SU-DHL-6 (cell line): ENCODE results near the gene NFIB.

ENCODE experiments used
- H2AFZ ChIP-seq: fragments of 200-600 bp; sonication (generic); 2 replicates; pipeline ENCODE4 v1.6.1; 2014; ENCODE audit warnings: low read depth, mild to moderate bottlenecking, moderate library complexity, mixed read lengths, antibody characterized with exemption, low read length; ENCODE audit not compliant: severe bottlenecking
- H3F3A ChIP-seq: fragments of 200-600 bp; shearing (Covaris generic); 2 replicates; pipeline ENCODE4 v1.6.0; 2016; ENCODE audit warnings: antibody characterized with exemption, mild to moderate bottlenecking; ENCODE audit not compliant: insufficient read depth
- H3K27ac ChIP-seq: fragments of 200-600 bp; sonication (generic); 2 replicates; pipeline ENCODE4 v1.5.1; 2016; ENCODE audit warnings: low read depth, mild to moderate bottlenecking, low read length, moderate library complexity, mixed read lengths
- H3K27me3 ChIP-seq: fragments of 200-600 bp; sonication (generic), shearing (Covaris generic); 2 replicates; pipeline ENCODE4 v1.6.0; 2014; ENCODE audit warnings: mild to moderate bottlenecking, low read length
- H3K36me3 ChIP-seq: fragments of 200-600 bp; sonication (generic); 2 replicates; pipeline ENCODE4 v1.6.1; 2014; ENCODE audit warnings: mild to moderate bottlenecking, low read length, mixed read lengths
- H3K4me2 ChIP-seq: fragments of 300-600, 200-600 bp; shearing (Covaris generic), sonication (generic); 2 replicates; pipeline ENCODE4 v1.6.0; 2014; ENCODE audit warnings: low read length, low read depth, mild to moderate bottlenecking; ENCODE audit not compliant: poor library complexity, severe bottlenecking
- H3K4me3 ChIP-seq: fragments of 200-600 bp; sonication (generic); 2 replicates; pipeline ENCODE4 v1.5.1; 2014; ENCODE audit warnings: antibody characterized with exemption, low read length, mild to moderate bottlenecking, mixed read lengths; ENCODE audit not compliant: insufficient read depth, poor library complexity, severe bottlenecking
- H3K79me2 ChIP-seq: fragments of 200-600 bp; sonication (generic); 2 replicates; pipeline ENCODE4 v1.6.1; 2014; ENCODE audit warnings: mild to moderate bottlenecking, low read length, moderate library complexity; ENCODE audit not compliant: insufficient read depth
- H3K9ac ChIP-seq: fragments of 200-600 bp; sonication (generic); 2 replicates; pipeline ENCODE4 v1.7.0; 2014; ENCODE audit warnings: mild to moderate bottlenecking, low read length
- H3K9me2 ChIP-seq: fragments of 200-600 bp; sonication (generic); replicated peaks from 2 replicates; pipeline ENCODE4 v1.6.1; 2014; ENCODE audit warnings: low read length; ENCODE audit not compliant: insufficient read depth
- H3K9me3 ChIP-seq: fragments of 200-600 bp; sonication (generic); 2 replicates; pipeline ENCODE4 v1.6.1; 2014; ENCODE audit warnings: low read length, mixed read lengths; ENCODE audit not compliant: insufficient read depth
- H4K20me1 ChIP-seq: fragments of 200-600 bp; sonication (generic); 2 replicates; pipeline ENCODE4 v1.6.1; 2014; ENCODE audit warnings: low read depth, mild to moderate bottlenecking, antibody characterized with exemption, low read length, moderate library complexity, mixed read lengths
- CTCF ChIP-seq: fragments of 200-600 bp; sonication (generic); IDR thresholded peaks from one replicate; pipeline ENCODE4 v1.5.1; 2017; ENCODE audit warnings: antibody characterized with exemption, mild to moderate bottlenecking, low read length, moderate library complexity; ENCODE audit not compliant: insufficient read depth, poor library complexity, severe bottlenecking
- EZH2phosphoT487 ChIP-seq: fragments of 200-600 bp; sonication (generic), shearing (Covaris generic); conservative IDR thresholded peaks from 2 replicates; pipeline ENCODE4 v1.6.1; 2018; ENCODE audit warnings: mild to moderate bottlenecking, antibody characterized with exemption, low read length, moderate library complexity, mixed read lengths

The NFIB gene

GRCh38 chr9:14273696-14274121 lies 40.2 kb downstream of the NFIB start:
- H3K9me2 ChIP-seq = no peaks in the 10 kb centered on the region
- H3K4me2 ChIP-seq = no peak overlapping the region
- no peaks in the 10 kb centered on the region for H3K9me3 ChIP-seq
- no peak overlapping the region for H3K27ac ChIP-seq
- no peak overlapping the region for H3K9ac ChIP-seq
- H3K4me3 ChIP-seq = no peak overlapping the region
- H2AFZ ChIP-seq = no peak overlapping the region
- no peaks in the 10 kb centered on the region for H3K36me3 ChIP-seq
- H4K20me1 ChIP-seq = no peaks in the 10 kb centered on the region
- TF ChIP-seq CTCF = no peak
- TF ChIP-seq EZH2phosphoT487 = no peak
- no peaks in the 10 kb centered on the region for H3K27me3 ChIP-seq
- no peaks in the 10 kb centered on the region for H3K79me2 ChIP-seq
- H3F3A ChIP-seq = no peaks in the 10 kb centered on the region

- TF ChIP-seq CTCF = no peak
- TF ChIP-seq EZH2phosphoT487 = no peak
- Histone ChIP-seq H3K9me2 (no peaks in the 10 kb centered on the region), H3K27ac (no peak overlapping the region), H3K36me3 (no peaks in the 10 kb centered on the region), H2AFZ (no peak overlapping the region), H3K9me3 (no peaks in the 10 kb centered on the region), H4K20me1 (no peaks in the 10 kb centered on the region), H3K27me3 (no peaks in the 10 kb centered on the region), H3K4me3 (no peak overlapping the region), H3K4me2 (no peak overlapping the region), H3K79me2 (no peaks in the 10 kb centered on the region), H3F3A (no peaks in the 10 kb centered on the region), H3K9ac (no peak overlapping the region)
Measured at GRCh38 chr9:14272927-14273528, 40.9 kb downstream of the NFIB start.

- no peak overlapping the region for H3K4me2 ChIP-seq
- H3K79me2 ChIP-seq = no peaks in the 10 kb centered on the region
- TF ChIP-seq CTCF (no peak), EZH2phosphoT487 (no peak)
- H3K27ac ChIP-seq = no peak overlapping the region
- H3K36me3 ChIP-seq = no peaks in the 10 kb centered on the region
- no peaks in the 10 kb centered on the region for H4K20me1 ChIP-seq
- no peaks in the 10 kb centered on the region for H3K9me2 ChIP-seq
- H3K9me3 ChIP-seq = no peaks in the 10 kb centered on the region
- no peak overlapping the region for H3K4me3 ChIP-seq
- no peak overlapping the region for H3K9ac ChIP-seq
- no peak overlapping the region for H2AFZ ChIP-seq
- no peaks in the 10 kb centered on the region for H3K27me3 ChIP-seq
- H3F3A ChIP-seq = no peaks in the 10 kb centered on the region
Measured at GRCh38 chr9:14271093-14271673, 42.8 kb downstream of the NFIB start.
